Gastrocnemius medialis (tissue), 4 donors: ENCODE results near the gene KRTAP12-1.

Experiments used
- POLR2A ChIP-seq, 2 donors: fragments of 450-650 bp; IDR thresholded peaks; one replicate each; pipeline ENCODE4 v1.6.1; 2017; ENCODE audit warnings: antibody characterized with exemption in 2 of 2, mild to moderate bottlenecking in 2 of 2, moderate library complexity in 2 of 2
- TF ChIP-seq, protein P1 (sequence below), 5 experiments: fragments of 450-650 bp in 3 of 5; fragments of 200-600 bp in 2 of 5; sonication (generic) in 2 of 5; IDR thresholded peaks in 4 of 5; conservative IDR thresholded peaks in 1 of 5; 1 replicate in 4 of 5; 2 replicates in 1 of 5; pipeline ENCODE4 v1.5.1; 2016 to 2019; ENCODE audit warnings: antibody characterized with exemption in 5 of 5, mild to moderate bottlenecking in 3 of 5, moderate library complexity in 3 of 5

GRCh38 chr21:44724926-44725325 lies 43.0 kb upstream of the KRTAP12-1 start:
- TF ChIP-seq, protein P1, sequence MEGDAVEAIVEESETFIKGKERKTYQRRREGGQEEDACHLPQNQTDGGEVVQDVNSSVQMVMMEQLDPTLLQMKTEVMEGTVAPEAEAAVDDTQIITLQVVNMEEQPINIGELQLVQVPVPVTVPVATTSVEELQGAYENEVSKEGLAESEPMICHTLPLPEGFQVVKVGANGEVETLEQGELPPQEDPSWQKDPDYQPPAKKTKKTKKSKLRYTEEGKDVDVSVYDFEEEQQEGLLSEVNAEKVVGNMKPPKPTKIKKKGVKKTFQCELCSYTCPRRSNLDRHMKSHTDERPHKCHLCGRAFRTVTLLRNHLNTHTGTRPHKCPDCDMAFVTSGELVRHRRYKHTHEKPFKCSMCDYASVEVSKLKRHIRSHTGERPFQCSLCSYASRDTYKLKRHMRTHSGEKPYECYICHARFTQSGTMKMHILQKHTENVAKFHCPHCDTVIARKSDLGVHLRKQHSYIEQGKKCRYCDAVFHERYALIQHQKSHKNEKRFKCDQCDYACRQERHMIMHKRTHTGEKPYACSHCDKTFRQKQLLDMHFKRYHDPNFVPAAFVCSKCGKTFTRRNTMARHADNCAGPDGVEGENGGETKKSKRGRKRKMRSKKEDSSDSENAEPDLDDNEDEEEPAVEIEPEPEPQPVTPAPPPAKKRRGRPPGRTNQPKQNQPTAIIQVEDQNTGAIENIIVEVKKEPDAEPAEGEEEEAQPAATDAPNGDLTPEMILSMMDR (IDR thresholded peaks at IDR 0.05 in 4 of 5, conservative IDR thresholded peaks at IDR 0.05 in 1 of 5) = no peak
- TF ChIP-seq POLR2A (IDR thresholded peaks at IDR 0.05) = no peak
